Bronchial epithelial cell (primary cell): ENCODE measurements around the gene EPHA3. TPM values are rescaled to one million over a fixed set of nuclear protein-coding genes. Genes with fewer than 3 reads are reported as not detected.

ENCODE experiments used
- DNase-seq: peaks from one replicate; pipeline ENCODE4 v3.0.0-alpha.2; 2010; ENCODE audit warnings: low read depth
- FAIRE-seq: peaks from 2 replicates; lab custom pipeline; 2011; peaks lifted over from hg19 to GRCh38; lab: Jason Lieb, UNC
- H3K27me3 ChIP-seq: 2 replicates; pipeline ENCODE4 v1.5.1; 2011; ENCODE audit warnings: low read length; ENCODE audit not compliant: control insufficient read depth, insufficient read depth
- H3K36me3 ChIP-seq: 2 replicates; pipeline ENCODE4 v1.5.1; 2011; ENCODE audit warnings: low read length; ENCODE audit not compliant: control insufficient read depth, insufficient read depth
- H3K4me3 ChIP-seq: 2 replicates; pipeline ENCODE4 v1.5.1; 2011; ENCODE audit warnings: mild to moderate bottlenecking, low read depth, low read length, control low read depth
- total RNA-seq: library from RNA; depleted of rRNA; stranded (reverse); fragments of >200 nt; gene quantifications from 2 replicates; pipeline ENCODE4 v1.2.1, GENCODE V29; 2014
- TF ChIP-seq, protein P1 (sequence below): IDR thresholded peaks from 2 replicates; pipeline ENCODE4 v1.5.1; 2011; ENCODE audit warnings: mild to moderate bottlenecking, moderate library complexity, low read length, control low read depth, inconsistent platforms; ENCODE audit not compliant: insufficient read depth, severe bottlenecking

Gene EPHA3
- total RNA-seq, 1 donor from 2014 or later, result under 0.01 TPM

DNA sequence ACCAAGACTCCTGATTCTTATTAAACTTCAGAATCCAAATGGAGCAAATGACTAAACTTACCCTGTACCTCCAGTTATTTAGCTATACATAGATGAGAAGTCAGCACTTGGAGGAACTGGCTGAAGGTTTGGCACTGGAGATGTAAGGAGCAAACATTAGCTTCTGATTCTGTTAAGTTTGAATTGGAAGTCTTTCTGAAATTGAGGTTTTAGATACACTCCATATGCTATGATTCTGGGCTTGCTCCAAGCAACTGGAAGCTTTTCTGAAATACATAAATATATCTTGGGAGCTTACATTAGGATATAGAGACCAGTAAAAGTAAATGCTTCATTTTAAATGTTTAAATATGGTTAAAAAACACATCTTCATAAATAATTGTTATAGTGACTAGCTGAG is 333.7 kb downstream of the EPHA3 start:
- H3K36me3 ChIP-seq, result no peaks in the 10 kb centered on the region
- FAIRE-seq, result no peak
- TF ChIP-seq, protein P1, sequence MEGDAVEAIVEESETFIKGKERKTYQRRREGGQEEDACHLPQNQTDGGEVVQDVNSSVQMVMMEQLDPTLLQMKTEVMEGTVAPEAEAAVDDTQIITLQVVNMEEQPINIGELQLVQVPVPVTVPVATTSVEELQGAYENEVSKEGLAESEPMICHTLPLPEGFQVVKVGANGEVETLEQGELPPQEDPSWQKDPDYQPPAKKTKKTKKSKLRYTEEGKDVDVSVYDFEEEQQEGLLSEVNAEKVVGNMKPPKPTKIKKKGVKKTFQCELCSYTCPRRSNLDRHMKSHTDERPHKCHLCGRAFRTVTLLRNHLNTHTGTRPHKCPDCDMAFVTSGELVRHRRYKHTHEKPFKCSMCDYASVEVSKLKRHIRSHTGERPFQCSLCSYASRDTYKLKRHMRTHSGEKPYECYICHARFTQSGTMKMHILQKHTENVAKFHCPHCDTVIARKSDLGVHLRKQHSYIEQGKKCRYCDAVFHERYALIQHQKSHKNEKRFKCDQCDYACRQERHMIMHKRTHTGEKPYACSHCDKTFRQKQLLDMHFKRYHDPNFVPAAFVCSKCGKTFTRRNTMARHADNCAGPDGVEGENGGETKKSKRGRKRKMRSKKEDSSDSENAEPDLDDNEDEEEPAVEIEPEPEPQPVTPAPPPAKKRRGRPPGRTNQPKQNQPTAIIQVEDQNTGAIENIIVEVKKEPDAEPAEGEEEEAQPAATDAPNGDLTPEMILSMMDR, result no peak
- H3K4me3 ChIP-seq, result no peak overlapping the region
- DNase-seq, result no peak
- no peaks in the 10 kb centered on the region for H3K27me3 ChIP-seq

DNA sequence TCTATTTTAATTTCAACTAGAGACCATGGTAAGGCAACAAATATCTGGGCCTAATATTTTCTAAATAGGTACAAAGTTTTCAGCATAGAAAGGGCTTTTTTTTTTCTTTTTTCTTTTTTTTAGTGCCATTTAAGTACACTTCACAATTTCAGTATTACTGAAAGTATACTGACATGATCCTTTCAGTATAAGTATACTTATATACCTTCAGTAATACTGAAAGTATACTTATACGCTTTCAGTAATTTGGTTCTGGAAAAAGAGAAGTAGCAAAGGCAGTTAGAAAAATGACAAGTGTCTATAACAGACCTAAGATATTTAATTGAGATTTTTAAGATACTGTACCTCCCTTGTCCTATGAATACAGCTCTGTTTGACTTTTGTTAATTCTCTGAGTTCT is 339.2 kb downstream of the EPHA3 start:
- no peak for FAIRE-seq
- H3K27me3 ChIP-seq, result no peaks in the 10 kb centered on the region
- TF ChIP-seq, protein P1, result no peak

DNA sequence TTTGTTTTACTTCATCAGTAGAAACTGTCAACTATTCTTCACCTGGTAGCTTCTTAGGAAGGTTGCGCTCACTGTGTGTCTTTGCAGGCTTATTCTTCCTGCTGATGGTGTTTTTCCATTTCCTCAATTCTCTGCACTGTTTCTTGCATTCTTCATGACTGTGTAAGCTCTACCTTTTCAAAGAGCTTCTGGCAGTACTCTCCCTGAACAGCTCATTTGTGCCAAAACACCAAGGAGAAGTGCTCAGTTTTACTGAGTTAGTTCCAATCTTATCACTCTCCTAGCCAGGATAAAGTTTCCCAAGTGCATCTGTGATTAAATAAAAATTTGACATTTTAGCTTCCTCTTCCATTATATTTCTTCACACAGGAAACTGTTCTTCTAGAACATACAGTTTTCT is 339.8 kb downstream of the EPHA3 start:
- no peak for FAIRE-seq
- no peaks in the 10 kb centered on the region for H3K36me3 ChIP-seq
- no peak overlapping the region for H3K4me3 ChIP-seq
- no peak for DNase-seq
- H3K27me3 ChIP-seq, result no peaks in the 10 kb centered on the region
- TF ChIP-seq, protein P1, result no peak

More for the DNA sequence above, 339.2 kb downstream of the EPHA3 start:
- H3K4me3 ChIP-seq, result no peak overlapping the region
- DNase-seq, result no peak
- no peaks in the 10 kb centered on the region for H3K36me3 ChIP-seq

DNA sequence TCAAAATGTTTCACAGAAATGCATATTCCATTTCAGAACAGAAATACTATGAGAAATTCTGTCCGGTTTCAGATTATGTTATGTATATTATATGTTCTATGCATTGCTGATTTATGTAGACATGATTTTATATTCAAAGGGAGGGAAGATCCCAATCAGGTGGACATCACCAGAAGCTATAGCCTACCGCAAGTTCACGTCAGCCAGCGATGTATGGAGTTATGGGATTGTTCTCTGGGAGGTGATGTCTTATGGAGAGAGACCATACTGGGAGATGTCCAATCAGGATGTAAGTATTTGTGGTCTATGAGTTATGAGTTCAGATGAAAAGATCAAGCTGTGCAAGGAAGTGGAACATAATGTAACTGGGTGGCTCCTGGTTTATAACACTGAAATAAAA is 341.7 kb downstream of the EPHA3 start:
- FAIRE-seq (no peak), DNase-seq (no peak)
- no peaks in the 10 kb centered on the region for H3K27me3 ChIP-seq
- H3K36me3 ChIP-seq, result no peaks in the 10 kb centered on the region
- TF ChIP-seq, protein P1, result no peak
- H3K4me3 ChIP-seq, result no peak overlapping the region

DNA sequence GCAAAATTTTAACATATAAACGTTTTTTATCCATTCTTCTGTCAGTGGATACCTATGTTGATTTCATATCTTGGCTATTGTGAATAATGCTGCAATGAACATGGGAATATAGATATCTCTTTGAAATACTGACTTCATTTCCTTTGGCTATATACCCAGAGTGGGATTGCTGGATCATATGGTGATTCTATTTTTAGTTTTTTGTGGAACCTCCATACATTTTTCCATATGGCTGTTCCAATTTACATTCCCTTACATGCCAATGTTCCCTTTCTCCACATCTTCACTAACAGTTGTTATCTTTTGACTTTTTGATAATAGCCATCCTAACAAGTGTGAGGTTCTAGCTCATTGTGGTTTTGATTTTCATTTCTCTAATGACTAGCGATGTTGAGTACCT is 344.6 kb downstream of the EPHA3 start:
- TF ChIP-seq, protein P1, result no peak
- no peak for FAIRE-seq

DNA sequence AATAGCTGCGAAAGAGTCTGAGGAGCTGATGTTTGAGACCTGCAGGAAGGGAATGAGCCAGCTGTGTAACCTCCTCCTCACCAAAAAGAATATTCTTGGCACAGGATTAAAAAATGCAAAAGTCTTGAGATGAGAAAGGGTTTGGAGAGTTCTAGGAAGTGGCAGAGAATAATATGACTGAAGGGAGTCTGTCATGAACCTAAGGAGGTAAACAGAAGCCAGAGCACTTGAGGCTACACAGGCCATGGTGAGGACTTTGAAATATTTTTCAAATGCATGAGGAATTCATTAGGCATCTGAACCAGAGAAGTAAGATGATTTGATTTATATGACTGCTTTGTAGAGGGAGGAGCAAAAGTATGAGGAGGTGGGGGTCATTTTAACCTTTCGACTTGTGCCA is 347.8 kb downstream of the EPHA3 start:
- Histone ChIP-seq H3K36me3 (no peaks in the 10 kb centered on the region), H3K4me3 (no peak overlapping the region), H3K27me3 (no peaks in the 10 kb centered on the region)
- no peak for FAIRE-seq
- DNase-seq, result no peak
- TF ChIP-seq, protein P1, result no peak

More for the DNA sequence above, 344.6 kb downstream of the EPHA3 start:
- no peak for DNase-seq
- no peak overlapping the region for H3K4me3 ChIP-seq
- no peaks in the 10 kb centered on the region for H3K27me3 ChIP-seq
- H3K36me3 ChIP-seq, result no peaks in the 10 kb centered on the region
